GM12878 (cell line): ENCODE data around the gene UBE2J2. TPM values are rescaled to one million over a fixed set of nuclear protein-coding genes. Genes with fewer than 3 reads are reported as not detected.

ENCODE experiments used
- ATAC-seq: fragments of 200-7000 bp; cut with Tn5 transposase; 3 replicates; pipeline ENCODE4 v1.9.1; 2020; ENCODE audit warnings: mild to moderate bottlenecking, moderate library complexity
- BruUV-seq: library from RNA; stranded (reverse); fragments of 400-500 nt; replicated peaks from 2 replicates; lab custom pipeline; 2021; lab: Mats Ljungman, UMichigan
- CTCF ChIA-PET: fragments of 300-600 bp; sonication (Branson Sonifier 250); formaldehyde crosslinking; extraction: SDS; loops from one replicate; lab custom pipeline; 2021; ENCODE audit warnings: inconsistent platforms; lab: Yijun Ruan, JAX
- POLR2A ChIA-PET: fragments of 350-600 bp; formaldehyde crosslinking; extraction: SDS; loops from one replicate; lab custom pipeline; 2021; ENCODE audit warnings: inconsistent platforms; lab: Charles Lee
- RAD21 ChIA-PET: fragments of 300-600 bp; sonication (Branson Sonifier 250); formaldehyde crosslinking; loops from one replicate; lab custom pipeline; 2023; ENCODE audit warnings: antibody characterized with exemption; ENCODE audit not compliant: unreplicated experiment; lab: Charles Lee
- SMC1A ChIA-PET: fragments of 300-600 bp; sonication (Branson Sonifier 250); formaldehyde crosslinking; loops from one replicate; lab custom pipeline; 2023; ENCODE audit not compliant: unreplicated experiment, uncharacterized antibody; lab: Charles Lee
- DNase-seq: peaks from one replicate; pipeline ENCODE4 v3.0.0-alpha.2; 2011; ENCODE audit warnings: low read depth, low spot score
- FAIRE-seq: peaks from 3 replicates; lab custom pipeline; 2011; peaks lifted over from hg19 to GRCh38; lab: Jason Lieb, UNC
- H2AFZ ChIP-seq: 2 replicates; pipeline ENCODE4 v1.6.0; 2011; ENCODE audit warnings: low read depth, low read length, control low read depth; ENCODE audit not compliant: control insufficient read depth
- H3K27ac ChIP-seq: 2 replicates; pipeline ENCODE4 v1.5.1; 2011; ENCODE audit warnings: control low read depth; ENCODE audit not compliant: control insufficient read depth, insufficient read depth
- H3K27me3 ChIP-seq, 2 experiments: replicated peaks in 1 of 2; 2 replicates each; pipeline versions ENCODE4 v1.6.0 to v1.6.1; 2011; ENCODE audit warnings: low read length in 1 of 2; ENCODE audit not compliant: control insufficient read depth in 2 of 2, insufficient read depth in 2 of 2
- H3K36me3 ChIP-seq, 2 experiments: 2 replicates each; pipeline ENCODE4 v1.5.1; 2011; ENCODE audit warnings: low read length in 1 of 2; ENCODE audit not compliant: control insufficient read depth in 2 of 2, insufficient read depth in 2 of 2
- H3K4me1 ChIP-seq: 2 replicates; pipeline ENCODE4 v1.6.1; 2011; ENCODE audit warnings: mild to moderate bottlenecking, low read length, moderate library complexity, mixed read lengths; ENCODE audit not compliant: control insufficient read depth, insufficient read depth
- H3K4me2 ChIP-seq: 2 replicates; pipeline ENCODE4 v1.6.0; 2011; ENCODE audit warnings: control low read depth; ENCODE audit not compliant: control insufficient read depth, insufficient read depth
- H3K4me3 ChIP-seq: fragments of 200-600 bp; sonication (generic); 2 replicates; pipeline ENCODE4 v1.5.1; 2016
- H3K79me2 ChIP-seq: 2 replicates; pipeline ENCODE4 v1.6.0; 2011; ENCODE audit warnings: low read length; ENCODE audit not compliant: control insufficient read depth, insufficient read depth
- H3K9ac ChIP-seq: 2 replicates; pipeline ENCODE4 v1.8.0; 2011; ENCODE audit warnings: low read length, control low read depth, mixed read lengths; ENCODE audit not compliant: control insufficient read depth, insufficient read depth
- H3K9me3 ChIP-seq: replicated peaks from 3 replicates; pipeline ENCODE4 v1.5.1; 2011; ENCODE audit warnings: mild to moderate bottlenecking, low read length; ENCODE audit not compliant: control insufficient read depth, insufficient read depth
- H4K20me1 ChIP-seq: 2 replicates; pipeline ENCODE4 v1.6.0; 2011; ENCODE audit not compliant: control insufficient read depth, insufficient read depth
- NR2F1 ChIP-seq: fragments of 450-650 bp; conservative IDR thresholded peaks from 2 replicates; pipeline ENCODE4 v1.6.1; 2017; ENCODE audit warnings: mild to moderate bottlenecking
- RAD21 ChIP-seq: IDR thresholded peaks from 2 replicates; pipeline ENCODE4 v1.6.1; 2011; ENCODE audit warnings: mild to moderate bottlenecking, low read depth, low read length, moderate library complexity; ENCODE audit not compliant: insufficient read depth
- SMARCA5 ChIP-seq: fragments of 450-650 bp; IDR thresholded peaks from 2 replicates; pipeline ENCODE4 v1.6.1; 2017; ENCODE audit warnings: mild to moderate bottlenecking
- ZNF687 ChIP-seq: fragments of 450-650 bp; IDR thresholded peaks from 2 replicates; pipeline ENCODE4 v1.6.1; 2017; ENCODE audit warnings: mild to moderate bottlenecking, moderate library complexity
- WGBS: methylation state at CpG from one replicate; pipeline ENCODE4 v1.1.6; 2016; ENCODE audit warnings: low lambda C conversion rate; ENCODE audit not compliant: insufficient replicate concordance, insufficient coverage; ENCODE audit errors: missing lambda C conversion rate; 5-methylcytosine and 5-hydroxymethylcytosine counted together
- in situ Hi-C: fragments of 300-500 bp; cut with MboI; formaldehyde crosslinking; loops from 9 replicates; pipeline ENCODE4 v1.14.3; 2018; ENCODE audit warnings: mixed read lengths
- intact Hi-C: fragments of 100-400 bp; cut with micrococcal nuclease; formaldehyde crosslinking; loops from one replicate; pipeline ENCODE4 v1.14.2; 2022; ENCODE audit not compliant: unreplicated experiment
- polyA plus RNA-seq, 11 experiments: library from polyadenylated mRNA; depleted of rRNA in 4 of 11; unstranded in 6 of 11; stranded (reverse) in 5 of 11; fragments of >200 nt; fragmentation: Nextera tagmentation in 4 of 11; fragmentation: Illumina TruSeq in 1 of 11; extraction: Ambion mirVana in 4 of 11; extraction: Trizol in 1 of 11; gene quantifications; 1 replicate in 1 of 11; 2 replicates in 10 of 11; pipeline versions ENCODE4 v1.2.1 to v1.2.3, GENCODE V29; 2011 to 2016; ENCODE audit warnings: inconsistent platforms in 2 of 11, missing spikeins in 2 of 11, low read depth in 1 of 11
- total RNA-seq, 4 experiments: library from RNA; depleted of rRNA in 3 of 4; stranded (reverse); fragments of >200 nt in 3 of 4; fragmentation: Illumina TruSeq in 1 of 4; extraction: Trizol in 1 of 4; gene quantifications; 2 replicates each; pipeline versions ENCODE4 v1.2.1 to v1.2.3, GENCODE V29; 2013 to 2021

UBE2J2 gene
- total and polyA plus RNA-seq, 10 of the 15 experiments (the other 5 are each of a cell fraction or from before 2014, with no cell fraction given): 0.72 to 70.5 (median 49.2) TPM

- TF ChIP-seq ZNF687 (peak; percentile 25; the same call in 1 of the 2 replicates), NR2F1 (peak; percentile 78)
These were observed 67.2 kb downstream of the UBE2J2 start, which contains the start of gene TNFRSF18 (continued) for GRCh38 chr1:1206376-1206965.

- H4K20me1 ChIP-seq: no peaks in the 10 kb centered on the region
- FAIRE-seq: no peak
- peaks cover 0 to 8% of the 10 kb centered on the region in 2 experiments; a peak in 1 of 4 replicates for H3K27me3 ChIP-seq
- H3K9ac ChIP-seq: no peak overlapping the region; the same call in 1 of the 2 replicates
- H3K9me3 ChIP-seq: no peaks in the 10 kb centered on the region
- peak overlapping the region; percentile 15; the same call in 1 of the 2 replicates for H2AFZ ChIP-seq
- H3K27ac ChIP-seq: no peak overlapping the region
- ChIA-PET RAD21 (interaction anchor here (0.9 to 2.1 kb wide), 6 partner anchors 25 to 86 kb away, joined by 3 to 10 read pairs (median 5); no protein-coding TSS in a partner anchor), SMC1A (interaction anchor here (1.0 to 1.5 kb wide), 2 partner anchors 45 to 84 kb away, joined by 3 to 4 read pairs; no protein-coding TSS in a partner anchor)
- WGBS: 11% methylated on average over 31 of the region's 31 CpGs
- no peak overlapping the region for H3K4me3 ChIP-seq
- no peaks in the 10 kb centered on the region for H3K79me2 ChIP-seq
- no peak for DNase-seq
- H3K4me2 ChIP-seq: peak overlapping the region; percentile 89
- in situ Hi-C loops (no loop called here), intact Hi-C loops (no loop called here)
- peak; percentile 2; the same call in 1 of the 3 replicates for ATAC-seq
- H3K36me3 ChIP-seq: no peaks in the 10 kb centered on the region
- H3K4me1 ChIP-seq: peaks cover 28% of the 10 kb centered on the region
- TF ChIP-seq SMARCA5: no peak
- TF ChIP-seq RAD21: 0 out of 2 replicates have a peak, but pooled peaks have one; percentile 8
- TF ChIP-seq, all 136 proteins: peak for 1
- CTCF ChIA-PET: interaction anchor here (2.0 kb wide), 1 partner anchor 85 kb away, joined by 25 read pairs; no protein-coding TSS in a partner anchor
- no TSS peak for BruUV-seq
- POLR2A ChIA-PET: interaction anchor here (0.9 to 1.3 kb wide), 3 partner anchors 34 to 45 kb away, joined by 3 to 4 read pairs (median 3); no protein-coding TSS in a partner anchor
These were observed 67.8 kb downstream of the UBE2J2 start for GRCh38 chr1:1205769-1206375.
